ENCODE results near the gene FERMT1.

GRCh38 chr20:6148073-6148472 is 25.2 kb upstream of the FERMT1 start:
- TF ChIP-seq POLR2AphosphoS5 (IDR thresholded peaks at IDR 0.05; ENCODE audit: insufficient read depth in 1 of 2, low read depth in 1 of 2) (no peak), POLR2A (IDR thresholded peaks at IDR 0.05) (no peak), CTCF (IDR thresholded peaks at IDR 0.05) (no peak)
